OCI-LY7 (cell line): ENCODE data around the gene MYLK.

Experiments used
- EZH2phosphoT487 ChIP-seq: fragments of 200-600 bp; sonication (generic); IDR thresholded peaks from 2 replicates; pipeline ENCODE4 v1.6.1; 2018; ENCODE audit warnings: low read depth, borderline replicate concordance, mild to moderate bottlenecking, mixed run types, antibody characterized with exemption, low read length, moderate library complexity, mixed read lengths
- TF ChIP-seq, protein P1 (sequence below): fragments of 200-600 bp; sonication (generic); conservative IDR thresholded peaks from 2 replicates; pipeline ENCODE4 v1.5.1; 2014; ENCODE audit warnings: mild to moderate bottlenecking, antibody characterized with exemption, low read length, moderate library complexity, mixed read lengths

DNA sequence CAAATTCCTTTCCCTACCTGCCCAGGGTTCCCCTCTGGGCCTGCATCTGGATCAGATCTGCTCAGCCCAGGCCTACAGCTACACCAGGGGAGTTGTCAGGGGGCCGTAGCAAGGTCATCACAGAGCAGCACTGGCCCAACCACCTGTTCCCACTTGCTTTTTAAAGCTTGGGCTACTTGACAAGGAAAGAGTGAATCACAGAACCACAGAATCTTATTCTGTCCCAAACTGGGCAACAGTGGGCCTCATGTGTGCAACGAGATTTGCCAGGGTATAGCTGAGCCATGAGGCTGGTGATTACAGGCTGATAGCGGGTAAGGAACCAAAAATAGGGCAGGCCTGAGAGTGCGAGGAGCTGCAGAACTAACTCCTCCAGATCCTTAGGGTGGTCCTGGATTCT is 66.7 kb downstream of the MYLK start:
- TF ChIP-seq, protein P1, sequence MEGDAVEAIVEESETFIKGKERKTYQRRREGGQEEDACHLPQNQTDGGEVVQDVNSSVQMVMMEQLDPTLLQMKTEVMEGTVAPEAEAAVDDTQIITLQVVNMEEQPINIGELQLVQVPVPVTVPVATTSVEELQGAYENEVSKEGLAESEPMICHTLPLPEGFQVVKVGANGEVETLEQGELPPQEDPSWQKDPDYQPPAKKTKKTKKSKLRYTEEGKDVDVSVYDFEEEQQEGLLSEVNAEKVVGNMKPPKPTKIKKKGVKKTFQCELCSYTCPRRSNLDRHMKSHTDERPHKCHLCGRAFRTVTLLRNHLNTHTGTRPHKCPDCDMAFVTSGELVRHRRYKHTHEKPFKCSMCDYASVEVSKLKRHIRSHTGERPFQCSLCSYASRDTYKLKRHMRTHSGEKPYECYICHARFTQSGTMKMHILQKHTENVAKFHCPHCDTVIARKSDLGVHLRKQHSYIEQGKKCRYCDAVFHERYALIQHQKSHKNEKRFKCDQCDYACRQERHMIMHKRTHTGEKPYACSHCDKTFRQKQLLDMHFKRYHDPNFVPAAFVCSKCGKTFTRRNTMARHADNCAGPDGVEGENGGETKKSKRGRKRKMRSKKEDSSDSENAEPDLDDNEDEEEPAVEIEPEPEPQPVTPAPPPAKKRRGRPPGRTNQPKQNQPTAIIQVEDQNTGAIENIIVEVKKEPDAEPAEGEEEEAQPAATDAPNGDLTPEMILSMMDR: no peak
- no peak for TF ChIP-seq EZH2phosphoT487
